HCT116 (cell line): Measurements from ENCODE around the gene GRIP2. TPM values are rescaled to one million over a fixed set of nuclear protein-coding genes. Genes with fewer than 3 reads are reported as not detected.

Experiments used
- ATAC-seq: fragments of 200-7000 bp; cut with Tn5 transposase; 2 replicates; pipeline ENCODE4 v1.9.1; 2020; ENCODE audit warnings: mild to moderate bottlenecking, moderate library complexity
- BruUV-seq: library from RNA; stranded (reverse); fragments of 400-500 nt; replicated peaks from 2 replicates; lab custom pipeline; 2021; lab: Mats Ljungman, UMichigan
- CTCF ChIA-PET: fragments of 300-600 bp; sonication (Branson Sonifier 250); formaldehyde crosslinking; loops from one replicate; lab custom pipeline; 2021; ENCODE audit warnings: antibody characterized with exemption; lab: Charles Lee
- POLR2A ChIA-PET: fragments of 300-600, 350-600 bp; sonication (Branson Sonifier 250); formaldehyde crosslinking; loops from one replicate; lab custom pipeline; 2021; ENCODE audit warnings: antibody characterized with exemption; lab: Charles Lee
- RAD21 ChIA-PET, 2 experiments: fragments of 300-600 bp; sonication (Branson Sonifier 250); formaldehyde crosslinking; loops; one replicate each; lab custom pipeline; 2023; ENCODE audit warnings: low total read pairs in 2 of 2; ENCODE audit not compliant: uncharacterized antibody in 2 of 2, unreplicated experiment in 2 of 2, low non-redundant PET in 1 of 2; lab: Charles Lee
- DNase-seq: peaks from one replicate; pipeline ENCODE4 v3.0.0-alpha.2; 2010; ENCODE audit warnings: low read depth, low spot score
- H2AFZ ChIP-seq: fragments of 200-600 bp; shearing (Covaris generic), sonication (generic); 2 replicates; pipeline ENCODE4 v1.6.1; 2017; ENCODE audit warnings: low read depth, mixed run types, mixed read lengths, antibody characterized with exemption, low read length; ENCODE audit not compliant: poor library complexity, severe bottlenecking
- H3K27ac ChIP-seq: 2 replicates; pipeline ENCODE4 v1.5.1; 2012; ENCODE audit warnings: low read depth, low read length
- H3K27me3 ChIP-seq: fragments of 200-600 bp; sonication (generic); 2 replicates; pipeline ENCODE4 v1.6.1; 2016; ENCODE audit warnings: mixed run types, low read length, mixed read lengths; ENCODE audit not compliant: insufficient read depth
- H3K36me3 ChIP-seq, 2 experiments: fragments of 200-500 bp in 1 of 2; fragments of 200-600 bp in 1 of 2; sonication (Bioruptor generic) in 1 of 2; sonication (generic) in 1 of 2; 2 replicates each; pipeline versions ENCODE4 v1.5.1 to v1.6.1; 2014 to 2016; ENCODE audit warnings: low read length in 2 of 2, inconsistent platforms in 1 of 2, mixed read lengths in 1 of 2, mixed run types in 1 of 2; ENCODE audit not compliant: insufficient read depth in 2 of 2, control insufficient read depth in 1 of 2
- H3K4me1 ChIP-seq, 2 experiments: fragments of 200-600 bp in 1 of 2; sonication (generic) in 1 of 2; 2 replicates each; pipeline versions ENCODE4 v1.5.1 to v1.6.1; 2012 to 2017; ENCODE audit warnings: low read length in 2 of 2, inconsistent platforms in 1 of 2, mild to moderate bottlenecking in 1 of 2, mixed read lengths in 1 of 2, mixed run types in 1 of 2, moderate library complexity in 1 of 2; ENCODE audit not compliant: insufficient read depth in 2 of 2, control insufficient read depth in 1 of 2
- H3K4me2 ChIP-seq: fragments of 200-600 bp; sonication (generic); 2 replicates; pipeline ENCODE4 v1.6.1; 2017; ENCODE audit warnings: mixed run types, low read length, mixed read lengths
- H3K4me3 ChIP-seq, 2 experiments: fragments of 200-600 bp in 1 of 2; sonication (generic) in 1 of 2; replicated peaks in 1 of 2; 2 replicates each; pipeline ENCODE4 v1.5.1; 2011 to 2016; ENCODE audit warnings: low read length in 2 of 2, control low read depth in 1 of 2, low read depth in 1 of 2, mild to moderate bottlenecking in 1 of 2, mixed read lengths in 1 of 2, mixed run types in 1 of 2
- H3K79me2 ChIP-seq: fragments of 200-600 bp; sonication (generic); 2 replicates; pipeline ENCODE4 v1.6.1; 2017; ENCODE audit warnings: mild to moderate bottlenecking, mixed run types, low read length, moderate library complexity, mixed read lengths; ENCODE audit not compliant: insufficient read depth
- H3K9ac ChIP-seq: fragments of 200-600 bp; sonication (generic); 2 replicates; pipeline ENCODE4 v1.6.1; 2016; ENCODE audit warnings: low read length, mixed read lengths
- H3K9me2 ChIP-seq: fragments of 200-600 bp; sonication (generic), shearing (Covaris generic); 2 replicates; pipeline ENCODE4 v1.6.1; 2017; ENCODE audit warnings: mixed run types, mild to moderate bottlenecking, moderate library complexity; ENCODE audit not compliant: insufficient read depth
- H3K9me3 ChIP-seq, 2 experiments: fragments of 200-500 bp in 1 of 2; fragments of 200-600 bp in 1 of 2; sonication (Bioruptor generic) in 1 of 2; sonication (generic) in 1 of 2; 2 replicates each; pipeline ENCODE4 v1.6.1; 2014 to 2017; ENCODE audit warnings: low read length in 2 of 2, mixed read lengths in 2 of 2, inconsistent platforms in 1 of 2, low read depth in 1 of 2, mild to moderate bottlenecking in 1 of 2, mixed run types in 1 of 2, moderate library complexity in 1 of 2; ENCODE audit not compliant: control insufficient read depth in 1 of 2, insufficient read depth in 1 of 2
- H4K20me1 ChIP-seq: fragments of 200-600 bp; sonication (generic), shearing (Covaris generic); 2 replicates; pipeline ENCODE4 v1.6.1; 2017; ENCODE audit warnings: mixed run types, mild to moderate bottlenecking, moderate library complexity; ENCODE audit not compliant: insufficient read depth
- ELF1 ChIP-seq: IDR thresholded peaks from 2 replicates; pipeline ENCODE4 v1.6.1; 2012; ENCODE audit warnings: low read depth, borderline replicate concordance
- EZH2 ChIP-seq: fragments of 200-600 bp; sonication (generic); IDR thresholded peaks from 2 replicates; pipeline ENCODE4 v1.6.1; 2017; ENCODE audit warnings: antibody characterized with exemption, mixed run types
- POLR2A ChIP-seq: IDR thresholded peaks from 2 replicates; pipeline ENCODE4 v1.7.0; 2011; ENCODE audit warnings: borderline replicate concordance; ENCODE audit not compliant: insufficient read depth, insufficient read length; ENCODE audit errors: extremely low read depth
- SIN3A ChIP-seq: IDR thresholded peaks from 2 replicates; pipeline ENCODE4 v1.6.1; 2012; ENCODE audit warnings: low read depth
- SP1 ChIP-seq: IDR thresholded peaks from 2 replicates; pipeline ENCODE4 v1.6.1; 2012; ENCODE audit warnings: low read depth
- SRF ChIP-seq: IDR thresholded peaks from 2 replicates; pipeline ENCODE4 v1.6.1; 2012; ENCODE audit warnings: low read depth
- TCF7L2 ChIP-seq: IDR thresholded peaks from 2 replicates; pipeline ENCODE4 v1.7.0; 2011; ENCODE audit warnings: borderline replicate concordance, inconsistent platforms; ENCODE audit not compliant: insufficient read depth, insufficient read length; ENCODE audit errors: extremely low read depth
- YY1 ChIP-seq: IDR thresholded peaks from 2 replicates; pipeline ENCODE4 v1.6.1; 2011; ENCODE audit warnings: low read length, low read depth, moderate library complexity, mild to moderate bottlenecking; ENCODE audit not compliant: insufficient replicate concordance; ENCODE audit errors: extremely low read depth
- ZFX ChIP-seq: fragments of 450-650 bp; IDR thresholded peaks from 2 replicates; pipeline ENCODE4 v1.6.1; 2017
- ZNF274 ChIP-seq: fragments of 200-500 bp; sonication (Bioruptor generic); IDR thresholded peaks from 2 replicates; pipeline ENCODE4 v1.6.1; 2014; ENCODE audit warnings: mild to moderate bottlenecking, low read depth, low read length, inconsistent platforms
- intact Hi-C: fragments of 100-400 bp; cut with micrococcal nuclease; formaldehyde crosslinking; loops from 2 replicates; pipeline ENCODE4 v1.10.0; 2022
- total RNA-seq: library from RNA; stranded (reverse); gene quantifications from one replicate; pipeline ENCODE4 v1.2.1, GENCODE V29; 2021; ENCODE audit not compliant: unreplicated experiment
- TF ChIP-seq, protein P1 (sequence below): IDR thresholded peaks from 2 replicates; pipeline ENCODE4 v1.6.1; 2012
- TF ChIP-seq, protein P2 (sequence below): IDR thresholded peaks from 2 replicates; pipeline ENCODE4 v1.6.1; 2011; ENCODE audit warnings: mild to moderate bottlenecking, low read length, moderate library complexity; ENCODE audit not compliant: insufficient replicate concordance; ENCODE audit errors: extremely low read depth
- TF ChIP-seq, protein P3 (sequence below): IDR thresholded peaks from 2 replicates; pipeline ENCODE4 v1.6.1; 2012

GRIP2 gene
- total RNA-seq, 1 experiment from 2014 or later: 0.34 TPM

DNA sequence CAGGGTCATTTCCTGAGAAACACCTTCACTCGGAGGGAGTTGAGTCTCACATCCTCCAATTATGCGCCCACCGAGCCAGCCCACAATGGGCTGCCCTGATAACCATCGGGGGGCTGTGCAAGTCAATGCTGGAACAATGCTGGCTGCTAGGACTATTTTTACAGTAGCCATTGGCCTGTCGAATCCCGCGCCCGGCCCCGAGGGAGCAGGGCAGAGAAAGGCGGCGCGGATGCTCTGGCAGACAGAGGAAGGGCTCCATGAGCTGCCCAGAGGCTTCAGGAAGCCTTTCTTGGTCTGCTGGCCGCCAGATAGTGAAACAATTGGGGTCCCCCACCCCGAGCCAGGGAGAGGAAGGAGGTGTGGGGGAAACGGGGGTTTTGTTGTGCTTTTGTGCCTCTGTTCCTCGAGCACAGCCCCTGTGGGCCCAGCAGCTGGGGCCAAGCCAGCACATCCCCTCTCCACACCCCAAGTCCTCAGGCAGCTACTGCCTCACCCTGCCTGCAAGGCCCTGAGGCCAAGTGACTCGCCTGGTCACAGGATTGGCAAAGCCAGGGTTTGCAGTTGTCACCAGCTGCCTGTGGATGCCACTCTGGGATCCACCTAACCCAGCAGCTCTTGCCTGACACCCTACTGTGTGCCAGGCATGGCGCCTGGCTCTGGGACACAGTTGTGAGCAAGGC, 98.8 kb downstream of the GRIP2 start:
- intact Hi-C loops: no loop called here
- no peak for TF ChIP-seq EZH2
- TF ChIP-seq, protein P1, sequence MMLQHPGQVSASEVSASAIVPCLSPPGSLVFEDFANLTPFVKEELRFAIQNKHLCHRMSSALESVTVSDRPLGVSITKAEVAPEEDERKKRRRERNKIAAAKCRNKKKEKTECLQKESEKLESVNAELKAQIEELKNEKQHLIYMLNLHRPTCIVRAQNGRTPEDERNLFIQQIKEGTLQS: no peak
- no peak for TF ChIP-seq YY1
- no peak for TF ChIP-seq ELF1
- no peak for DNase-seq
- Histone ChIP-seq H3K9me2 (no peaks in the 10 kb centered on the region), H4K20me1 (peaks cover 5% of the 10 kb centered on the region; the same call in 1 of the 2 replicates), H3K27me3 (no peaks in the 10 kb centered on the region), H3K36me3 (peaks cover 5 to 7% of the 10 kb centered on the region in 2 experiments; a peak in 2 of 4 replicates), H3K79me2 (peaks cover 51% of the 10 kb centered on the region), H3K4me1 (peaks cover 35 to 42% of the 10 kb centered on the region in 2 experiments), H3K4me3 (no peak overlapping the region), H3K9ac (no peak overlapping the region), H3K27ac (no peak overlapping the region), H3K4me2 (peak overlapping the region; percentile 29), H2AFZ (no peak overlapping the region), H3K9me3 (no peaks in the 10 kb centered on the region)
- RAD21 ChIA-PET: no interaction called here
- CTCF ChIA-PET: interaction anchor here (1.0 to 1.2 kb wide), 2 partner anchors 9 to 11 kb away, joined by 3 read pairs; no protein-coding TSS in a partner anchor
- POLR2A ChIA-PET: no interaction called here
- no peak for ATAC-seq
- BruUV-seq: no TSS peak

DNA sequence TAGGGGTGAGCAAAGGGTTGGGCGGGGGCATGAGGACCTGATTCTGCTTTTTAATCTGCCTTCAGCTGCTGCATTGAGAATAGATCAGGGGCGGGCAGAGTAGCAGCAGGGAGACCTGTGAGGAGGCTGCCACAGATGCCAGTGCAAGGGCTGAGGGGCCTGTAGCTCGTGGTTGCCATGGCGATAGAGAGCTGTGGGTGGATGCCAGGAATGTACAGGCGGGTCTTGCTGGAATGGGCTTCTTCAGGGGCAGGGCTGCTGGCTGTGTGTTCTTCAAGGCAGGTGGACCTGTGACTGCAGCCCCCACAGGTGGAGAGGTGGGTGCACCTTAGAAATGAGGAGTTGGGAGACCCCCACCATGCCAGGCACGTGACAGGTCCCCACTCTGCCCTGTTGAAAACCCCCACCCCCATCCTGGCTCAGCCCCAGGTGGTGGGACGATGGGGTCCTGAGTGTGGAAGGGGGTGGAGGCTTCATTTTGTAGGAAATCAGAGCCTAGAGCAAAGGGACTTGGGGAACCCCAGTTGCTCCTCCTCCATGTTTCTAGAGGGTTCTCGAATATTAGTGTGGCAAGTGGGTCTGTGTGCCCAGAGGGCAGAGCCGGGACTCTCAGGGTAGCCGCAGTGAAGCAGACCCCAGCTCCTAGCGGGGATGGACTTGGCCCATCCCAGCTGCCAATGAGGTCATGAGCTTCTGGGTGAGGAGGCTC, 99.5 kb downstream of the GRIP2 start:
- ATAC-seq: peak; percentile 11; the same call in 1 of the 2 replicates
- BruUV-seq: no TSS peak
- Histone ChIP-seq H2AFZ (no peak overlapping the region), H3K4me3 (no peak overlapping the region), H3K9me2 (no peaks in the 10 kb centered on the region), H3K4me2 (peak overlapping the region; percentile 29; the same call in 1 of the 2 replicates), H3K36me3 (peaks cover 0 to under 1% of the 10 kb centered on the region in 2 experiments; a peak in 2 of 4 replicates), H3K79me2 (peaks cover 57% of the 10 kb centered on the region), H3K9ac (no peak overlapping the region), H3K9me3 (no peaks in the 10 kb centered on the region), H3K4me1 (peaks cover 35 to 44% of the 10 kb centered on the region in 2 experiments), H3K27ac (no peak overlapping the region), H3K27me3 (no peaks in the 10 kb centered on the region), H4K20me1 (peaks cover 5% of the 10 kb centered on the region; the same call in 1 of the 2 replicates)
- intact Hi-C loops: no loop called here
- ChIA-PET POLR2A (no interaction called here), RAD21 (no interaction called here), CTCF (interaction anchor here (1.2 kb wide), 1 partner anchor 8 kb away, joined by 3 read pairs; no protein-coding TSS in a partner anchor)
- DNase-seq: no peak
- TF ChIP-seq, protein P2, sequence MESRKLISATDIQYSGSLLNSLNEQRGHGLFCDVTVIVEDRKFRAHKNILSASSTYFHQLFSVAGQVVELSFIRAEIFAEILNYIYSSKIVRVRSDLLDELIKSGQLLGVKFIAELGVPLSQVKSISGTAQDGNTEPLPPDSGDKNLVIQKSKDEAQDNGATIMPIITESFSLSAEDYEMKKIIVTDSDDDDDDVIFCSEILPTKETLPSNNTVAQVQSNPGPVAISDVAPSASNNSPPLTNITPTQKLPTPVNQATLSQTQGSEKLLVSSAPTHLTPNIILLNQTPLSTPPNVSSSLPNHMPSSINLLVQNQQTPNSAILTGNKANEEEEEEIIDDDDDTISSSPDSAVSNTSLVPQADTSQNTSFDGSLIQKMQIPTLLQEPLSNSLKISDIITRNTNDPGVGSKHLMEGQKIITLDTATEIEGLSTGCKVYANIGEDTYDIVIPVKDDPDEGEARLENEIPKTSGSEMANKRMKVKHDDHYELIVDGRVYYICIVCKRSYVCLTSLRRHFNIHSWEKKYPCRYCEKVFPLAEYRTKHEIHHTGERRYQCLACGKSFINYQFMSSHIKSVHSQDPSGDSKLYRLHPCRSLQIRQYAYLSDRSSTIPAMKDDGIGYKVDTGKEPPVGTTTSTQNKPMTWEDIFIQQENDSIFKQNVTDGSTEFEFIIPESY: no peak
- TF ChIP-seq SRF: no peak
- no peak for TF ChIP-seq ZNF274
- TF ChIP-seq SP1: no peak
- no peak for TF ChIP-seq SIN3A
- no peak for TF ChIP-seq POLR2A
- TF ChIP-seq YY1: no peak
- TF ChIP-seq, protein P3, sequence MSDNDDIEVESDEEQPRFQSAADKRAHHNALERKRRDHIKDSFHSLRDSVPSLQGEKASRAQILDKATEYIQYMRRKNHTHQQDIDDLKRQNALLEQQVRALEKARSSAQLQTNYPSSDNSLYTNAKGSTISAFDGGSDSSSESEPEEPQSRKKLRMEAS: no peak
- no peak for TF ChIP-seq TCF7L2
- TF ChIP-seq ZFX: no peak
